ENCODE results near the gene HLF.

DNA sequence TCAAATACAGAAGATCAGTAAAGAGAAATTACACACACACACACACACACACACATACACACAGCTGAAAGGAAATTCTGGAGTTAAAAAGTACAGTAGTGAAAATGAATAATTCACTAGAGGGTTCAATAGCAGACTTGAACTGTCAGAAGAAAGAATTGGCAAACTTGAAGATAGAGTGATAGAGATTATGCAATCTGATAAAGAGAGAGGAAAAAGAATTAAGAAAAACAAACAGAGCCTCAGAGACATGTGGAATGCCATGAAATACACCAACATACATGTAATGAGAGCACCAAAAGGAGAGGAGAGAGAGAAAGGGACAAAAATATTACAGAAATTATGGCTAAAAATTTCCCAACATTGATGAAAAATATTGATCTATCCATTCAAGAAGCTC lies 96.2 kb downstream of the HLF start:
- TF ChIP-seq POLR2A (IDR thresholded peaks at IDR 0.05): no peak
- TF ChIP-seq, protein P1, sequence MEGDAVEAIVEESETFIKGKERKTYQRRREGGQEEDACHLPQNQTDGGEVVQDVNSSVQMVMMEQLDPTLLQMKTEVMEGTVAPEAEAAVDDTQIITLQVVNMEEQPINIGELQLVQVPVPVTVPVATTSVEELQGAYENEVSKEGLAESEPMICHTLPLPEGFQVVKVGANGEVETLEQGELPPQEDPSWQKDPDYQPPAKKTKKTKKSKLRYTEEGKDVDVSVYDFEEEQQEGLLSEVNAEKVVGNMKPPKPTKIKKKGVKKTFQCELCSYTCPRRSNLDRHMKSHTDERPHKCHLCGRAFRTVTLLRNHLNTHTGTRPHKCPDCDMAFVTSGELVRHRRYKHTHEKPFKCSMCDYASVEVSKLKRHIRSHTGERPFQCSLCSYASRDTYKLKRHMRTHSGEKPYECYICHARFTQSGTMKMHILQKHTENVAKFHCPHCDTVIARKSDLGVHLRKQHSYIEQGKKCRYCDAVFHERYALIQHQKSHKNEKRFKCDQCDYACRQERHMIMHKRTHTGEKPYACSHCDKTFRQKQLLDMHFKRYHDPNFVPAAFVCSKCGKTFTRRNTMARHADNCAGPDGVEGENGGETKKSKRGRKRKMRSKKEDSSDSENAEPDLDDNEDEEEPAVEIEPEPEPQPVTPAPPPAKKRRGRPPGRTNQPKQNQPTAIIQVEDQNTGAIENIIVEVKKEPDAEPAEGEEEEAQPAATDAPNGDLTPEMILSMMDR (IDR thresholded peaks at IDR 0.05): no peak
- TF ChIP-seq POLR2AphosphoS5 (IDR thresholded peaks at IDR 0.05; ENCODE audit: insufficient read depth in 1 of 2, low read depth in 1 of 2): no peak

All from vagina (tissue), 2 donors.